Keratinocyte (primary cell): ENCODE data around the gene MAPK12. TPM values are rescaled to one million over a fixed set of nuclear protein-coding genes. Genes with fewer than 3 reads are reported as not detected.

ENCODE experiments used
- DNase-seq: peaks from one replicate; pipeline ENCODE4 v3.0.0-alpha.2; 2011; ENCODE audit warnings: low read depth, missing footprints, low spot score
- FAIRE-seq: peaks from 2 replicates; lab custom pipeline; 2011; peaks lifted over from hg19 to GRCh38; lab: Jason Lieb, UNC
- H2AFZ ChIP-seq: 2 replicates; pipeline ENCODE4 v1.6.0; 2012; ENCODE audit warnings: low read length, control low read depth, inconsistent platforms; ENCODE audit not compliant: control insufficient read depth
- H3K27ac ChIP-seq: 2 replicates; pipeline ENCODE4 v1.5.1; 2011; ENCODE audit warnings: low read length; ENCODE audit not compliant: control insufficient read depth, insufficient read depth
- H3K27me3 ChIP-seq: 3 replicates; pipeline ENCODE4 v1.6.0; 2011; ENCODE audit warnings: low read length; ENCODE audit not compliant: control insufficient read depth, insufficient read depth; ENCODE audit errors: extremely low read depth
- H3K36me3 ChIP-seq, 2 experiments: 2 replicates in 1 of 2; 3 replicates in 1 of 2; pipeline ENCODE4 v1.5.1; 2011; ENCODE audit warnings: low read length in 2 of 2, mild to moderate bottlenecking in 1 of 2; ENCODE audit not compliant: control insufficient read depth in 2 of 2, insufficient read depth in 2 of 2; ENCODE audit errors: extremely low read depth in 1 of 2
- H3K4me1 ChIP-seq: 3 replicates; pipeline ENCODE4 v1.5.1; 2011; ENCODE audit warnings: low read length; ENCODE audit not compliant: control insufficient read depth, insufficient read depth; ENCODE audit errors: extremely low read depth
- H3K4me2 ChIP-seq: 3 replicates; pipeline ENCODE4 v1.6.0; 2011; ENCODE audit warnings: low read depth, low read length; ENCODE audit not compliant: control insufficient read depth, insufficient read depth; ENCODE audit errors: extremely low read depth
- H3K4me3 ChIP-seq, 3 experiments: fragments of 200-600 bp in 1 of 3; sonication (generic) in 1 of 3; 2 replicates in 2 of 3; 3 replicates in 1 of 3; pipeline ENCODE4 v1.5.1; 2011 to 2016; ENCODE audit warnings: low read length in 3 of 3, mild to moderate bottlenecking in 3 of 3, control low read depth in 2 of 3, inconsistent platforms in 1 of 3, low read depth in 1 of 3, mixed read lengths in 1 of 3, mixed run types in 1 of 3, moderate library complexity in 1 of 3; ENCODE audit not compliant: control insufficient read depth in 2 of 3, insufficient read depth in 2 of 3; ENCODE audit errors: extremely low read depth in 1 of 3
- H3K79me2 ChIP-seq: 2 replicates; pipeline ENCODE4 v1.6.0; 2012; ENCODE audit warnings: low read length; ENCODE audit not compliant: control insufficient read depth, insufficient read depth
- H3K9ac ChIP-seq: 3 replicates; pipeline ENCODE4 v1.6.0; 2011; ENCODE audit warnings: low read length; ENCODE audit not compliant: control insufficient read depth, insufficient read depth; ENCODE audit errors: extremely low read depth
- H3K9me1 ChIP-seq: 3 replicates; pipeline ENCODE4 v1.6.0; 2011; ENCODE audit warnings: low read length; ENCODE audit not compliant: control insufficient read depth, insufficient read depth; ENCODE audit errors: extremely low read depth
- H3K9me3 ChIP-seq: 2 replicates; pipeline ENCODE4 v1.5.1; 2012; ENCODE audit warnings: low read depth, low read length; ENCODE audit not compliant: control insufficient read depth
- H4K20me1 ChIP-seq: 3 replicates; pipeline ENCODE4 v1.6.0; 2011; ENCODE audit warnings: low read length; ENCODE audit not compliant: control insufficient read depth, insufficient read depth; ENCODE audit errors: extremely low read depth
- EZH2 ChIP-seq: IDR thresholded peaks from one replicate; pipeline ENCODE4 v1.6.1; 2012; ENCODE audit warnings: inconsistent platforms, mild to moderate bottlenecking, low read length, moderate library complexity
- dilution Hi-C: fragments of 300-500 bp; cut with MboI; formaldehyde crosslinking; loops from one replicate; pipeline ENCODE4 v1.7.0; 2020; ENCODE audit warnings: low sequenced_read_pairs; ENCODE audit not compliant: extremely low pct_ligation_motif_present
- polyA plus RNA-seq, 5 experiments: library from polyadenylated mRNA; depleted of rRNA in 3 of 5; stranded (reverse) in 3 of 5; stranded (forward) in 1 of 5; unstranded in 1 of 5; fragments of >200 nt; gene quantifications; 1 replicate in 1 of 5; 2 replicates in 3 of 5; 3 replicates in 1 of 5; pipeline versions ENCODE4 v1.2.1 to v1.2.3, GENCODE V29; 2011 to 2012; ENCODE audit warnings: missing spikeins in 2 of 5, low read depth in 1 of 5, low replicate concordance in 1 of 5
- TF ChIP-seq, protein P1 (sequence below), 3 experiments: IDR thresholded peaks in 1 of 3; conservative IDR thresholded peaks in 1 of 3; optimal IDR thresholded peaks in 1 of 3; 2 replicates in 2 of 3; 3 replicates in 1 of 3; pipeline versions ENCODE3 to v1.5.1; 2011; ENCODE audit warnings: low read length in 3 of 3, mild to moderate bottlenecking in 3 of 3, moderate library complexity in 2 of 3, control low read depth in 1 of 3, inconsistent platforms in 1 of 3; ENCODE audit not compliant: insufficient read depth in 2 of 3; ENCODE audit errors: extremely low read depth in 1 of 3

The MAPK12 gene
- polyA plus RNA-seq, 1 donor (not counting 4 experiments of a cell fraction or from before 2014, with no cell fraction given) = 10.1 TPM

DNA sequence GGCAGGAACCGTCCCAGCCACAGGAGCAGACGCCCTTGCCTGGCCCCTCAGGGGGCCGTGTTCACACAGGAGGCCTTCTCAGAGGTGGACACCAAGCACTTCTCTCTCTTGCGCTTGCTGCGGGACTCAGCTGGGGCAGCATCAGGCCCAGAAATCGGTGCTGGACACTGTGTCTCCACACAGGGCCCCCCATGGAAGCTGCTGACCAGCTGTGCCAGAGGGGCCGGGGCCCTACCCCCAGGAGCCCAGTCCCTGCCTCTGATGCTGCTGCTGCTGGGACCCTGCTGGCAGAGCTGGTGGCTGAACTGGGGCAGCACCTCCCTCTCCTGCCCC lies 42.0 kb upstream of the MAPK12 start:
- Histone ChIP-seq H3K9me3 (no peaks in the 10 kb centered on the region), H3K27ac (peak overlapping the region; percentile 86), H3K4me1 (peaks cover 56% of the 10 kb centered on the region), H3K27me3 (no peaks in the 10 kb centered on the region), H3K4me2 (peak overlapping the region; percentile 95), H3K4me3 (peak overlapping the region in 1 of 3 experiments; percentile 61), H3K9me1 (peaks cover 5% of the 10 kb centered on the region), H3K9ac (peak overlapping the region; percentile 83), H3K79me2 (peaks cover 76% of the 10 kb centered on the region), H2AFZ (no peak overlapping the region), H3K36me3 (peaks cover 0 to 2% of the 10 kb centered on the region in 2 experiments), H4K20me1 (peaks cover 7% of the 10 kb centered on the region)
- dilution Hi-C loops = no loop called here
- no peak for TF ChIP-seq EZH2
- TF ChIP-seq, protein P1, sequence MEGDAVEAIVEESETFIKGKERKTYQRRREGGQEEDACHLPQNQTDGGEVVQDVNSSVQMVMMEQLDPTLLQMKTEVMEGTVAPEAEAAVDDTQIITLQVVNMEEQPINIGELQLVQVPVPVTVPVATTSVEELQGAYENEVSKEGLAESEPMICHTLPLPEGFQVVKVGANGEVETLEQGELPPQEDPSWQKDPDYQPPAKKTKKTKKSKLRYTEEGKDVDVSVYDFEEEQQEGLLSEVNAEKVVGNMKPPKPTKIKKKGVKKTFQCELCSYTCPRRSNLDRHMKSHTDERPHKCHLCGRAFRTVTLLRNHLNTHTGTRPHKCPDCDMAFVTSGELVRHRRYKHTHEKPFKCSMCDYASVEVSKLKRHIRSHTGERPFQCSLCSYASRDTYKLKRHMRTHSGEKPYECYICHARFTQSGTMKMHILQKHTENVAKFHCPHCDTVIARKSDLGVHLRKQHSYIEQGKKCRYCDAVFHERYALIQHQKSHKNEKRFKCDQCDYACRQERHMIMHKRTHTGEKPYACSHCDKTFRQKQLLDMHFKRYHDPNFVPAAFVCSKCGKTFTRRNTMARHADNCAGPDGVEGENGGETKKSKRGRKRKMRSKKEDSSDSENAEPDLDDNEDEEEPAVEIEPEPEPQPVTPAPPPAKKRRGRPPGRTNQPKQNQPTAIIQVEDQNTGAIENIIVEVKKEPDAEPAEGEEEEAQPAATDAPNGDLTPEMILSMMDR (optimal IDR thresholded peaks at IDR 0.05 in 1 of 3, IDR thresholded peaks at IDR 0.05 in 1 of 3, conservative IDR thresholded peaks at IDR 0.05 in 1 of 3; ENCODE audit: extremely low read depth in 1 of 3, insufficient read depth in 2 of 3, low read length in 3 of 3) = no peak
- DNase-seq (no peak), FAIRE-seq (no peak)

DNA sequence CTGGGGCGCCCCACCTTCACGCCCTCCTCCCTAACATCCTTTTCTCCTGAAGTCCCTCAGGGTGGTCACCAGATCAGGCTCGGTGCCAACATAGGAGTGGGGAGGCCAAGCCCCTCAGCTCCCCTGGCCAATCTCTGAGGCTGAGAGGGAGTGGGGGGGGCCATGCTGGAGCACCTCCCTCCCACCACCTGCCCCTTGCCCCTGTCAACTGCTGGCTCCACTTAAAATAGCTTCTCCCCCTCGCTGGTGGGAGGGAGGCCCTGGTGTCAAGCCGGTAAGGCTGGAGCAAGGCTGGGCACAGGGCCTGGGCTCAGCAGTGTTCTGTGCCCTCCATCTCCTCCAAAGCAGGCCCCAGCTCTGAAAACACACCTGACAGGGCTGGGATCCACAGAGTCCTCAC lies 41.1 kb upstream of the MAPK12 start:
- Histone ChIP-seq H3K4me2 (no peak overlapping the region), H3K4me3 (no peak overlapping the region), H3K27ac (peak overlapping the region; percentile 56), H2AFZ (no peak overlapping the region), H3K79me2 (peaks cover 85% of the 10 kb centered on the region), H3K9me3 (no peaks in the 10 kb centered on the region), H3K4me1 (peaks cover 56% of the 10 kb centered on the region), H3K36me3 (peaks cover 2% of the 10 kb centered on the region in 2 experiments), H3K9me1 (peaks cover 5% of the 10 kb centered on the region), H4K20me1 (peaks cover 9% of the 10 kb centered on the region), H3K27me3 (no peaks in the 10 kb centered on the region), H3K9ac (peak overlapping the region; percentile 62)
- dilution Hi-C loops = no loop called here
- FAIRE-seq = no peak
- no peak for TF ChIP-seq EZH2
- no peak for DNase-seq

DNA sequence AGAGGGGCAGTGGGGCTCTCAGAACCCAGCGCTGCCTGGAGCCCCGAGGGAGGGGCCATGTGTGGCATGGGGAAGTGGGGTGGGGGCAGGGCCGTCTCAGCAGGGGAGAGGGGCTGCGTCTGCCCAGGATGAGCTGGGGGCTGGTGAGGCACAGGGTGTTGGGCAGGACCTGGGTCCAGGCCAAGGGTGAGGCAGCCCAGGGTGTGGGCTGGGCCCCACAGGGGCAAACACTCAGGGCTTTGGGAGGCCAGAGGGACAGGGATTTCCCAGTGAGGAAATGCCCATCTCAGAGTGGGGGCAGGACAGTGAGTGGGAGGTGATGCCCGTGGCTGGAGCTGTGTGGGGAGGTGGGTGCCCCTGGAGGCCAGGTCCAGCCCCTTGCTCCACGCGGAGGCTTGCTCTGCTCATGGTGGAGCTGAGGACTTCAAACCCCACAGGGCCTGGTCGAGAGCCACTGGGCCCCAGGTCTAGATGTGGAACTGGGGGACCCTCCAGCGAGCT lies 40.6 kb upstream of the MAPK12 start:
- H3K27me3 ChIP-seq = no peaks in the 10 kb centered on the region
- H3K4me1 ChIP-seq = peaks cover 56% of the 10 kb centered on the region
- no peaks in the 10 kb centered on the region for H3K9me3 ChIP-seq
- peaks cover 90% of the 10 kb centered on the region for H3K79me2 ChIP-seq
- peaks cover 13% of the 10 kb centered on the region for H4K20me1 ChIP-seq
- no peak overlapping the region for H2AFZ ChIP-seq
- peaks cover 5% of the 10 kb centered on the region for H3K9me1 ChIP-seq
- no peak for DNase-seq
- TF ChIP-seq, protein P1 (optimal IDR thresholded peaks at IDR 0.05 in 1 of 3, IDR thresholded peaks at IDR 0.05 in 1 of 3, conservative IDR thresholded peaks at IDR 0.05 in 1 of 3; ENCODE audit: extremely low read depth in 1 of 3, insufficient read depth in 2 of 3, low read length in 3 of 3) = no peak
- TF ChIP-seq EZH2 = no peak
- H3K9ac ChIP-seq = peak overlapping the region; percentile 62
- no peak for FAIRE-seq
- H3K4me2 ChIP-seq = peak overlapping the region; percentile 64
- dilution Hi-C loops = no loop called here
- H3K36me3 ChIP-seq = peaks cover 2 to 3% of the 10 kb centered on the region in 2 experiments
- peak overlapping the region; percentile 56 for H3K27ac ChIP-seq
- H3K4me3 ChIP-seq = no peak overlapping the region
